T-helper 17 cell (primary cell): Measurements from ENCODE around the gene NAT9. TPM values are rescaled to one million over a fixed set of nuclear protein-coding genes. Genes with fewer than 3 reads are reported as not detected.

Experiments
- ATAC-seq: fragments of 150-1000 bp; cut with Tn5 transposase; 2 replicates; pipeline ENCODE4 v1.10.0; 2021; ENCODE audit warnings: mild to moderate bottlenecking, moderate library complexity
- DNase-seq, 3 donors: peaks; one replicate each; pipeline versions ENCODE4 v3.0.0 to v3.0.0-alpha.2; 2020 to 2021
- H3K9me3 ChIP-seq: one replicate; pipeline ENCODE4 v1.7.0; 2013; ENCODE audit warnings: low read length, mild to moderate bottlenecking; ENCODE audit not compliant: control insufficient read depth, poor library complexity, severe bottlenecking
- H3K27ac Mint-ChIP-seq: one replicate; pipeline ENCODE4 v1.8.0; 2022; ENCODE audit warnings: mild to moderate bottlenecking, moderate library complexity, mixed read lengths
- H3K27me3 Mint-ChIP-seq: one replicate; pipeline ENCODE4 v1.8.0; 2022; ENCODE audit warnings: mixed read lengths
- H3K36me3 Mint-ChIP-seq: one replicate; pipeline ENCODE4 v1.8.0; 2022; ENCODE audit warnings: low read depth, mixed read lengths
- H3K4me1 Mint-ChIP-seq: one replicate; pipeline ENCODE4 v1.8.0; 2022; ENCODE audit warnings: mild to moderate bottlenecking, mixed read lengths
- H3K4me3 Mint-ChIP-seq: one replicate; pipeline ENCODE4 v1.8.0; 2022; ENCODE audit warnings: mild to moderate bottlenecking, moderate library complexity, mixed read lengths
- total RNA-seq, 4 donors: library from RNA in 2 of 4; stranded (reverse) in 2 of 4; gene quantifications; one replicate each; pipeline ENCODE4 v1.2.3 and lab custom pipeline; 2022 to 2026

Gene NAT9
- total RNA-seq, 2 donors from 2014 or later = 32.3 to 32.8 TPM

- no peaks in the 10 kb centered on the region for H3K9me3 ChIP-seq
- peaks cover 58% of the 10 kb centered on the region for H3K4me1 Mint-ChIP-seq
- ATAC-seq (peak; percentile 29), DNase-seq (no peak)
- H3K36me3 Mint-ChIP-seq = peaks cover 4% of the 10 kb centered on the region
- H3K27ac Mint-ChIP-seq = peak overlapping the region; percentile 96
- H3K27me3 Mint-ChIP-seq = no peaks in the 10 kb centered on the region
- H3K4me3 Mint-ChIP-seq = peak overlapping the region; percentile 77
These were observed 4.5 kb upstream of the NAT9 start for GRCh38 chr17:74780443-74781238.

- Mint-ChIP-seq H3K27ac (peak overlapping the region; percentile 96), H3K36me3 (peaks cover 4% of the 10 kb centered on the region), H3K4me1 (peaks cover 57% of the 10 kb centered on the region), H3K27me3 (no peaks in the 10 kb centered on the region), H3K4me3 (peak overlapping the region; percentile 77)
- peak; percentile 73 for ATAC-seq
- DNase-seq = peak in 2 of 3 donors; percentile 20 to 33
- H3K9me3 ChIP-seq = no peaks in the 10 kb centered on the region
These were observed 3.8 kb upstream of the NAT9 start for GRCh38 chr17:74779948-74780400.

GRCh38 chr17:74779501-74779900 lies 3.4 kb upstream of the NAT9 start:
- Mint-ChIP-seq H3K27me3 (no peaks in the 10 kb centered on the region), H3K4me1 (peaks cover 52% of the 10 kb centered on the region), H3K27ac (peak overlapping the region; percentile 96), H3K36me3 (peaks cover 4% of the 10 kb centered on the region), H3K4me3 (peak overlapping the region; percentile 77)
- DNase-seq (no peak), ATAC-seq (no peak)
- H3K9me3 ChIP-seq = no peaks in the 10 kb centered on the region

GRCh38 chr17:74778960-74779359 lies 2.8 kb upstream of the NAT9 start:
- no peaks in the 10 kb centered on the region for H3K9me3 ChIP-seq
- ATAC-seq (no peak), DNase-seq (no peak)
- Mint-ChIP-seq H3K4me3 (no peak overlapping the region), H3K27me3 (no peaks in the 10 kb centered on the region), H3K27ac (peak overlapping the region; percentile 96), H3K36me3 (peaks cover 4% of the 10 kb centered on the region), H3K4me1 (peaks cover 48% of the 10 kb centered on the region)

GRCh38 chr17:74777901-74778515 lies 1.9 kb upstream of the NAT9 start:
- no peaks in the 10 kb centered on the region for H3K9me3 ChIP-seq
- no peaks in the 10 kb centered on the region for H3K27me3 Mint-ChIP-seq
- peak overlapping the region; percentile 96 for H3K27ac Mint-ChIP-seq
- DNase-seq (no peak), ATAC-seq (no peak)
- H3K36me3 Mint-ChIP-seq = peaks cover 4% of the 10 kb centered on the region
- H3K4me3 Mint-ChIP-seq = peak overlapping the region; percentile 56
- H3K4me1 Mint-ChIP-seq = peaks cover 48% of the 10 kb centered on the region

GRCh38 chr17:74776990-74777389 lies 845 bp upstream of the NAT9 start:
- ATAC-seq = no peak
- H3K27me3 Mint-ChIP-seq = no peaks in the 10 kb centered on the region
- H3K27ac Mint-ChIP-seq = peak overlapping the region; percentile 96
- H3K4me1 Mint-ChIP-seq = peaks cover 49% of the 10 kb centered on the region
- H3K4me3 Mint-ChIP-seq = peak overlapping the region; percentile 99
- DNase-seq = no peak
- peaks cover 4% of the 10 kb centered on the region for H3K36me3 Mint-ChIP-seq
- no peaks in the 10 kb centered on the region for H3K9me3 ChIP-seq

- ATAC-seq = no peak
- H3K9me3 ChIP-seq = no peaks in the 10 kb centered on the region
- H3K27me3 Mint-ChIP-seq = no peaks in the 10 kb centered on the region
- H3K27ac Mint-ChIP-seq = peak overlapping the region; percentile 96
- H3K36me3 Mint-ChIP-seq = peaks cover 4% of the 10 kb centered on the region
- peaks cover 41% of the 10 kb centered on the region for H3K4me1 Mint-ChIP-seq
- H3K4me3 Mint-ChIP-seq = peak overlapping the region; percentile 99
- DNase-seq = no peak
These were observed 619 bp downstream of the NAT9 start for GRCh38 chr17:74775409-74776043.

GRCh38 chr17:74773871-74774286 lies 2.3 kb downstream of the NAT9 start:
- peak overlapping the region; percentile 67 for H3K4me3 Mint-ChIP-seq

GRCh38 chr17:74773414-74773813 lies 2.7 kb downstream of the NAT9 start:
- H3K9me3 ChIP-seq = no peaks in the 10 kb centered on the region
- Mint-ChIP-seq H3K27ac (peak overlapping the region; percentile 72), H3K4me1 (peaks cover 37% of the 10 kb centered on the region), H3K4me3 (peak overlapping the region; percentile 67), H3K27me3 (no peaks in the 10 kb centered on the region), H3K36me3 (peaks cover 7% of the 10 kb centered on the region)
- no peak for ATAC-seq
- no peak for DNase-seq

More at GRCh38 chr17:74773871-74774286, 2.3 kb downstream of the NAT9 start:
- Mint-ChIP-seq H3K27me3 (no peaks in the 10 kb centered on the region), H3K4me1 (peaks cover 33% of the 10 kb centered on the region), H3K27ac (peak overlapping the region; percentile 72), H3K36me3 (peaks cover 4% of the 10 kb centered on the region)
- DNase-seq (no peak), ATAC-seq (no peak)
- H3K9me3 ChIP-seq = no peaks in the 10 kb centered on the region

- H3K27ac Mint-ChIP-seq = peak overlapping the region; percentile 72
- H3K4me3 Mint-ChIP-seq = no peak overlapping the region
- peaks cover 38% of the 10 kb centered on the region for H3K4me1 Mint-ChIP-seq
- H3K9me3 ChIP-seq = no peaks in the 10 kb centered on the region
- ATAC-seq = no peak
- H3K27me3 Mint-ChIP-seq = no peaks in the 10 kb centered on the region
- DNase-seq = no peak
- H3K36me3 Mint-ChIP-seq = peaks cover 7% of the 10 kb centered on the region
These were observed 4.1 kb downstream of the NAT9 start for GRCh38 chr17:74772053-74772452.

- Mint-ChIP-seq H3K36me3 (peaks cover 7% of the 10 kb centered on the region), H3K4me1 (peaks cover 34% of the 10 kb centered on the region), H3K27me3 (no peaks in the 10 kb centered on the region), H3K27ac (peak overlapping the region; percentile 86), H3K4me3 (no peak overlapping the region)
- DNase-seq (no peak), ATAC-seq (no peak)
- no peaks in the 10 kb centered on the region for H3K9me3 ChIP-seq
These were observed 4.7 kb downstream of the NAT9 start for GRCh38 chr17:74771319-74771914.

GRCh38 chr17:74770498-74771318 lies 5.4 kb downstream of the NAT9 start:
- peaks cover 3% of the 10 kb centered on the region for H3K36me3 Mint-ChIP-seq
- H3K27ac Mint-ChIP-seq = peak overlapping the region; percentile 86
- peaks cover 27% of the 10 kb centered on the region for H3K4me1 Mint-ChIP-seq
- no peaks in the 10 kb centered on the region for H3K27me3 Mint-ChIP-seq
- H3K9me3 ChIP-seq = no peaks in the 10 kb centered on the region
- peak; percentile 63 to 74 (median 66) for DNase-seq
- H3K4me3 Mint-ChIP-seq = no peak overlapping the region
- ATAC-seq = peak; percentile 98
